Suprapubic skin (tissue), 4 donors: Measurements from ENCODE around the gene FANCG. TPM values are rescaled to one million over a fixed set of nuclear protein-coding genes. Genes with fewer than 3 reads are reported as not detected.

Experiments
- DNase-seq, 2 donors: peaks; one replicate each; pipeline ENCODE4 v3.0.0-alpha.2; 2019; ENCODE audit warnings: low spot score in 2 of 2
- H3K27ac ChIP-seq: fragments of 200-600 bp; sonication (generic); one replicate; pipeline ENCODE4 v1.5.1; 2019
- H3K27me3 ChIP-seq: fragments of 200-600 bp; sonication (generic); one replicate; pipeline ENCODE4 v1.5.1; 2019
- H3K36me3 ChIP-seq: fragments of 200-600 bp; sonication (generic); one replicate; pipeline ENCODE4 v1.5.1; 2019
- H3K4me1 ChIP-seq: fragments of 200-600 bp; sonication (generic); one replicate; pipeline ENCODE4 v1.5.1; 2019
- H3K4me3 ChIP-seq: fragments of 200-600 bp; sonication (generic); one replicate; pipeline ENCODE4 v1.5.1; 2019; ENCODE audit warnings: mild to moderate bottlenecking
- H3K9me3 ChIP-seq: fragments of 200-600 bp; sonication (generic); one replicate; pipeline ENCODE4 v1.5.1; 2019
- EP300 ChIP-seq: sonication (generic); formaldehyde crosslinking; IDR thresholded peaks from one replicate; pipeline ENCODE4 v1.6.1; 2017; ENCODE audit warnings: antibody characterized with exemption
- POLR2A ChIP-seq, 2 donors: fragments of 450-650 bp; IDR thresholded peaks; one replicate each; pipeline ENCODE4 v1.6.1; 2017; ENCODE audit warnings: antibody characterized with exemption in 2 of 2, mild to moderate bottlenecking in 2 of 2, moderate library complexity in 2 of 2
- POLR2AphosphoS5 ChIP-seq, 3 donors: sonication (generic); formaldehyde crosslinking; IDR thresholded peaks; one replicate each; pipeline ENCODE4 v1.6.1; 2017; ENCODE audit warnings: antibody characterized with exemption in 3 of 3
- WGBS: methylation state at CpG from one replicate; pipeline ENCODE4 v1.1.5; 2018; 5-methylcytosine and 5-hydroxymethylcytosine counted together
- total RNA-seq, 4 donors: library from RNA; depleted of rRNA; stranded (reverse); fragments of >200 nt; gene quantifications; one replicate each; pipeline ENCODE4 v1.1.0, GENCODE V29; 2016
- TF ChIP-seq, protein P1 (sequence below), 2 donors: fragments of 200-600 bp in 1 of 2; fragments of 450-650 bp in 1 of 2; sonication (generic) in 1 of 2; IDR thresholded peaks; one replicate each; pipeline ENCODE4 v1.5.1; 2016 to 2019; ENCODE audit warnings: antibody characterized with exemption in 2 of 2, mild to moderate bottlenecking in 1 of 2, moderate library complexity in 1 of 2

FANCG gene
- 10 to 100 TPM; 24.2 to 39.7 (median 28.3) TPM for total RNA-seq

DNA sequence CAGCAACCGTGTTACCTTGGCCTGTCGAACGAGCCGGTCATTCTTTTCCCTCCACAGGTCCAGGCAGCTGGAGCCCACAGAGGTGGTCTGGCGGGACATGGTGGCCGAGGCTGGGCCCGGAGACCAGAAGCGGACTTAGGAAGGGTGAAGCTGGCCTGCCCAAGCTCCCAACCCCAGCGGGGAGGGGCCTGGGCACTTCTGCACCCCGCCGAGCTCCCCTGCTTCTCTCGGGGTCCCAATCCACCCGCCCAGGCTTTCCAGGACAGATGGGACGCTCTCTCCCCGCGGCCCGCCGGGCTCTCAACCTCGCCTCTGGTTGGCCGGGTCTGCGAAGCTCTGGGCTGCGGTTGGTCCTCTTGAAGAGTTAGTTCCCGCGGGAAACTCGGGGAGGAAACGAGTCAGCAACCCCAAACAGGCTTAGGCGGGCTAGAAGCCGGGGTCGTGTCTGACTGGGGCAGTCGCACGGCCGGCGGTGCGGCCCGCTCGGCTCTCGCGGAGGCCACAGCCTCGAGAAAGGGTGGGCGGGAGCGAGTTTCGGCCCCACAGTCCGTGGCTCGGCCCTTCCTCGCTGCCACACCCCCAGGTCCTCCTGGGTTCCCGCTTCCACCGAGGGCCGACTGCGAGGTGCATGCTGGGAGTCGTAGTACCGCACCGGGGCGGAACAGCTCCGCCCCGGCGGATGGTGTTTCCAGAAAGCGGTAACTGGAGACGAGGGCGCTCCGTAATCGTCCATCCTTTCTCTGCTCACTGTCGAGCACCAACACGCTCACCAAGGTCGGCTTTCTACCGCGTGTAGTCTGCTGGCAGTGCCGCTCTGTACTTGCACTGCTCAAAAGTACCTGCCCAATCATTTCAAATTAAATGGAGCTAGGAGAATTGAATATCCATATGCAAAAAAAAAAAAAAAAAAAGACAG is at the start of gene FANCG:
TSS of gene FANCG (minus strand) at position 517 of the 916 bp plus-strand sequence. CDS start at position 99, 418 bp downstream.
- WGBS: under 1% methylated on average over 48 of the region's 67 CpGs
- TF ChIP-seq, protein P1, sequence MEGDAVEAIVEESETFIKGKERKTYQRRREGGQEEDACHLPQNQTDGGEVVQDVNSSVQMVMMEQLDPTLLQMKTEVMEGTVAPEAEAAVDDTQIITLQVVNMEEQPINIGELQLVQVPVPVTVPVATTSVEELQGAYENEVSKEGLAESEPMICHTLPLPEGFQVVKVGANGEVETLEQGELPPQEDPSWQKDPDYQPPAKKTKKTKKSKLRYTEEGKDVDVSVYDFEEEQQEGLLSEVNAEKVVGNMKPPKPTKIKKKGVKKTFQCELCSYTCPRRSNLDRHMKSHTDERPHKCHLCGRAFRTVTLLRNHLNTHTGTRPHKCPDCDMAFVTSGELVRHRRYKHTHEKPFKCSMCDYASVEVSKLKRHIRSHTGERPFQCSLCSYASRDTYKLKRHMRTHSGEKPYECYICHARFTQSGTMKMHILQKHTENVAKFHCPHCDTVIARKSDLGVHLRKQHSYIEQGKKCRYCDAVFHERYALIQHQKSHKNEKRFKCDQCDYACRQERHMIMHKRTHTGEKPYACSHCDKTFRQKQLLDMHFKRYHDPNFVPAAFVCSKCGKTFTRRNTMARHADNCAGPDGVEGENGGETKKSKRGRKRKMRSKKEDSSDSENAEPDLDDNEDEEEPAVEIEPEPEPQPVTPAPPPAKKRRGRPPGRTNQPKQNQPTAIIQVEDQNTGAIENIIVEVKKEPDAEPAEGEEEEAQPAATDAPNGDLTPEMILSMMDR (IDR thresholded peaks at IDR 0.05): no peak
- peak in 2 of 3 donors; percentile 40 to 62 for TF ChIP-seq POLR2AphosphoS5 (IDR thresholded peaks at IDR 0.05)

DNA sequence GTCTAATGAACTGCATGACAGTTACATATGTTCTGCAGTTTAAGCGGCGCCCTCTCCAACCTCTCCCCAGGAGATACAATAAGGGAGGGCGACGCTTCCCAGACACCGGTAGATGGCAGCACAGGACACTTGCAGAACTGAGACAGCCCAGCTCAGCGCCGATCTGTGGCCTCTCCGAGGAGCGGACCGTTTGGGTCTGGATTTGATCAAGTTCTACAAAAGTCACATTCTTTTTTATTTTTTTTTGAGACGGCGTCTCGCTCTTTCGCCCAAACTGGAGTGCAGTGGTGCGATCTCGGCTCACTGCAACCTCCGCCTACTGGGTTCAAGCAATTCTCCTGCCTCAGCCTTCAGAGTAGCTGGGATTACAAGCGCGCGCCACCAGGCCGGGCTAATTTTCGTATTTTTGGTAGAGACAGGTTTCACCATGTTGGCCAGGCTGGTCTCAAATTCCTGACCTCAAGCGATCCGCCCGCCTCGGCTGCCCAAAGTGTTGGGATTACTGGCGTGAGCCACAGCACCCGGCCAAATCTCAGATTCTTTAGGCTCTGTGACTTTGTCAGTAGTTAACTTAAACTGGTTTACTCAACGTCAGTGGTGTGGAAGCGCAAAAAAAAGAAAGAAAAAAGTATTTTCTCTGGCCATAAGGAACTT is 37.3 kb upstream of the FANCG start:
- peak; percentile 95 to 97 for DNase-seq
- Histone ChIP-seq H3K36me3 (no peaks in the 10 kb centered on the region), H3K27me3 (no peaks in the 10 kb centered on the region), H3K9me3 (no peaks in the 10 kb centered on the region), H3K4me3 (peak overlapping the region; percentile 49), H3K27ac (peak overlapping the region; percentile 89), H3K4me1 (peaks cover 49% of the 10 kb centered on the region)
- WGBS: 17% methylated on average over 30 of the region's 30 CpGs
- TF ChIP-seq EP300 (no peak), POLR2A (IDR thresholded peaks at IDR 0.05) (no peak), POLR2AphosphoS5 (IDR thresholded peaks at IDR 0.05) (no peak)
- TF ChIP-seq, protein P1 (IDR thresholded peaks at IDR 0.05): peak; percentile 90 to 91

More for the DNA sequence above, at the start of gene FANCG:
- H3K4me3 ChIP-seq: peak within 1 kb of the TSS; percentile 72
- H3K9me3 ChIP-seq: no peaks in the 10 kb centered on the region
- H3K27me3 ChIP-seq: no peaks in the 10 kb centered on the region
- peaks cover 21% of the 10 kb centered on the region for H3K4me1 ChIP-seq
- no peaks in the 10 kb centered on the region for H3K36me3 ChIP-seq
- DNase-seq: peak; percentile 92 to 95
- H3K27ac ChIP-seq: peak within 1 kb of the TSS; percentile 41

DNA sequence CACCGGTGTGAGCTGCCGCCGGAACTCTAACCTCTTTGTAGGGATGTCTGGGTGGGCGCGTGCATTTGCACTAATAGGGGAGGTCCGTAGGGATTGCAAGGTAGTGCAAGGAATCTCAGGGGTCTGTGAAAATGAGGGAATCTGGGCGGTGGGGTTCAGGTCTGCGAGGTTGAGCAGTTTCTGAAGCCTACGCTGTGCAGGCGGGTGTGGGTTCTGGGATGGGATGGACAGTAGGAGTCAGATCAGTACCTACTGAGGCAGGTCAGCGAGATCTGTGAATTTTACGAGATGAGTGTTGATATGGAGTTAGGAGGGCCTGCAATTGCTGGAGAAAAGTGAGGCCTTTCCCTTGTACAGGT is 36.8 kb upstream of the FANCG start:
- TF ChIP-seq, protein P1 (IDR thresholded peaks at IDR 0.05): no peak
- TF ChIP-seq EP300 (no peak), POLR2AphosphoS5 (IDR thresholded peaks at IDR 0.05) (no peak), POLR2A (IDR thresholded peaks at IDR 0.05) (no peak)
- H3K27ac ChIP-seq: peak overlapping the region; percentile 89
- H3K36me3 ChIP-seq: no peaks in the 10 kb centered on the region
- H3K4me1 ChIP-seq: peaks cover 54% of the 10 kb centered on the region
- H3K4me3 ChIP-seq: peak overlapping the region; percentile 49
- no peaks in the 10 kb centered on the region for H3K9me3 ChIP-seq
- H3K27me3 ChIP-seq: no peaks in the 10 kb centered on the region
- no peak for DNase-seq
- 0% methylated on average over 12 of the region's 12 CpGs for WGBS

DNA sequence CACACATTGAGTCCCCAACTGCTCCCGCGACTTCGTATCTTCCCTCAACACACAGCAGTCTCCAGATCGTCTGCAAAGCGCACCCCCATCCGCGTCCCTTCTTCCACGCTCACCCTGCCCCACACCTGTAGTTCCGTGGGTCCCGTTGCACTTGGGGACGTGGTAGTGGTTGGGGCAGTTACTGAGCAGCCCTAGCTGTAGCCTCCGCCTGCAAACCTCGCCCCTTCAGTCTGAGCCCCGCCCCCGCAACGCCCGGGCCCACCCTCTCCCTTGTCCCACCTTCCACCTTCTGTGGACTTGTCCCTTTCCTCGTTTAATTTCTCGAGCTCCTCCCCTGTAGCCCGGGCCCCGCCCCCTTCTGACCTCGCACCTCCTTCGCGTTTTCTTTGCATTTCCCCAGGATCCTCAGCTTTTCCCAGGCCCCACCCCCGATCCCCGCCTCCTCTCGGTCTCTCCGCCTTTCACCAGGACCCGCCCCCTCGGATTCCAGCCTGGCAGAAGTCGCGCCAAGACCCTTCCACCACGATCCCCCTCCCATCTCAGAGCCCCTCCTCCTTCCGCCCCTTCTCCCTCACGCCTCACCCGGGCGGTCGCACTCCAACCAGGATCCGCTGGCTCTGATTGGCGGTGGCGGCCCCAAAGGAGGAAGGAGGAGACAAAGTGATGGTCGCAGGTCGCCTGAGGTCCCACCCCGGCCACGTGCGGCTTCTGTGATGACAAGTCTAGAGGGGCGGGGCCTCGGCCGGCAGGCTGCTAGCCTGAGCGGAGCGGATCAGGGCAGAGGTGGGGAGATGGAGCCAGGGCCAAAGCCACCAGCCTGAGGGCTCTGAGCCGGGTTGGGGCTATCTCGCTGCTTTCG is 36.2 kb upstream of the FANCG start, which contains the start of gene ATOSB:
TSS of gene ATOSB (minus strand) at position 183 of the 859 bp plus-strand sequence. CDS start 7,588 bp downstream, outside the sequence.
- peak; percentile 99 for DNase-seq
- Histone ChIP-seq H3K36me3 (no peaks in the 10 kb centered on the region), H3K4me1 (peaks cover 58% of the 10 kb centered on the region), H3K27me3 (no peaks in the 10 kb centered on the region), H3K27ac (peak within 1 kb of the TSS; percentile 89), H3K4me3 (peak within 1 kb of the TSS; percentile 49), H3K9me3 (no peaks in the 10 kb centered on the region)
- under 1% methylated on average over 46 of the region's 54 CpGs for WGBS
- no peak for TF ChIP-seq POLR2A (IDR thresholded peaks at IDR 0.05)
- no peak for TF ChIP-seq EP300

DNA sequence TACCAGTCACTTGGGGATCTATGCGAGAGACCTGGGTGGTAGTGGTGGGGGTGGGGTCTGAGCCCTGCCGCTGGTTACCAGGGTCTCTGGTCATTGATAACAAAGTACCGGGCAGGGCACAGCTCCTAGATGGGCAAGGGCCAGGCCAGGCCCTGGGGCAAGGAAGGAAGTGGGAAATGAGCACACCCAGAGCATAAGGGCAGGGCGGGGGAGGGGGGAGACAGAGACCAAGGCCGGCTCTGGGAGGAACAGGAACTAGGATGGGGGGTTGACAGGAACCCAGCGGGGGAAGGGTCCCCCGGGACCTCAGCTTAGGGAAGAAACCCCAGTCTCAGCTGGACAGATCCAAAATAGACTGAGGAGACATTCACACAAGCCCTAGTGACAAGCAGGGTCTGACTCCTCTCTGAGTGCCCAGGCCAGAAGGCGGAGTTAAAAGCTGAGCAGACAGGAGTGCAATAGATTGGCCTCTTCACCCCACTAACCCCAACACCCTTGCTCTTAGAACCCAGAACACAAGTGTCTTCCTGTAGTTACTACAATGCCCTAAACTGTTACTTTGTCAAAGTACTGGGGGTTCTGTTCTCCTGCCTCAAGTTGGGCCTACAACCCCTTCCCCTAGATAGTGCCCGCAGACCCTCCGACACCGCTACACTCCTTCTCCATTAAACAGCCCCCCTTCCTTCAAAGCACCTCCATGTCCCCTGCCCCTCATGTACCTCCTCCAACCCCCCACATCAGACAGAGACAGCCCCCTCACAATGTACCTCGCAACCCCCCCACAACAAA is 35.3 kb upstream of the FANCG start:
- 4% methylated on average over 12 of the region's 12 CpGs for WGBS
- peak; percentile 86 to 87 for DNase-seq
- H3K9me3 ChIP-seq: no peaks in the 10 kb centered on the region
- TF ChIP-seq POLR2AphosphoS5 (IDR thresholded peaks at IDR 0.05) (no peak), POLR2A (IDR thresholded peaks at IDR 0.05) (peak in 1 of 2 donors; percentile 12)
- peaks cover 67% of the 10 kb centered on the region for H3K4me1 ChIP-seq
- H3K4me3 ChIP-seq: peak overlapping the region; percentile 49
- no peaks in the 10 kb centered on the region for H3K27me3 ChIP-seq
- H3K27ac ChIP-seq: peak overlapping the region; percentile 89
- H3K36me3 ChIP-seq: no peaks in the 10 kb centered on the region
